ENCODE data around the gene CNN2.

CNN2 gene

DNA sequence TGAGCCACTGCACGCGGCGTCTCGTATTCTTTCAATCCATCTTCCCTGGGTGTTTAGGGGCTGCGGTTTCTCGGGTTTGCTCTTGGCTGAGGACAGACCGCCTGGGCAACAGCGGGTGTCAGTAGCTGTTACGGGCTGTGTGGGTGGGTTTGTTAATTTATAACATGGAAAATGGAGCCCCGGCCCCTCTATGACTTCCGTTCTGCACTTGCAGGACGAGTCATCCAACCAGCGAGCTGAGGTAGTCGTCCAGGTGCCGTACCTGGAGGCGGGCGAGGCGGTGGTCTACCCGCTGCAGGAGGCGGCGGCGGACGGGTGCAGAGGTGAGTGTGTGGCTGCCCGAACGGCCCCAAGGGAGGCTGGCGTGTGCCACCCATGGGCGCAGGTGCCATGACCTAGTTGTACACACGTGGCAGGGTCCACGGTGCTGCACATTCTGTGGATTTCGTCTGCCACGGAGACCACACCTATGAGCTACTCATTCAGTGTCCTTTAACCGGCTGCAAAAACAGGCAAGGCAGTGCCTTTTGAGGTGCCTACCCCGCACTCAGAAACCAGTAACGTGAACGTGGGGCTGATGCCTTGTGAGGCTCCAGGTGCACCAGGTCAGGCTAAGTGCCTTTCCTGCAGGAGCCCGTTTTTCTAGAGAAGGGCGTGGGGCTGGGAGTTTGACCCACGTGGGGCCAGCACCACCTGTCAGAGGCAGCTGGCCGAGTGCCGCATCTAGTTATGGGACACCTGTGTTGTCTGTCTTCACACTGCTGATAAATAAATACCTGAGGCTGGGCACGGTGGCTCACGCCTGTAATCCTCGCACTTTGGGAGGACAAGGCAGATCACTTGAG, 57.8 kb downstream of the CNN2 start:
- no peak for DNase-seq

DNA sequence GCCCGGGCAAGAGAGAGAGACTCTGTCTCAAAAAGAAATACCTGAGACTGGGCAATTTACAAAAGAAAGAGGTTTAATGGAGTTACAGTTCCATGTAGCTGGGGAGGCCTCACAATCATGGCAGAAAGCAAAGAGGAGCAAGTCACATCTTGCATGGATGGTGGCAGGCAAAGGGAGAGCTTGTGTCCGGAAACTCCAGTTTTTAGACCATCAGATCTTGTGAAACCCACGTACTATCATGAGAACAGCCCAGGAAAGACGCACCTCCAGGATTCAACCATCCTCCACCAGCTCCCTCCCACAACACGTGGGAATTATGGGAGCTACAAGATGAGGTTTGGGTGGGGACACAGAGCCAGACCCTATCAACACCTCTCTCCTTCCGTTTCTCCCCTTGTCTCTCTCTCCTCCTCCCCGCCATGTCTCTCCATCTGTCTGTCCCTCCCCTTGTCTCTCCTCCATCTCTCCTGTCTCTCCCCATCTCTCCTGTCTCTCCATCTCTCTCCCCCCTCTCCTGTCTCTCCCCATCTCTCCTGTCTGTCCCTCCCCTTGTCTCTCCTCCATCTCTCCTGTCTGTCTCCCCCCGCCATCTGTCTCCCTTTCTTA, 58.7 kb downstream of the CNN2 start:
- no peak for DNase-seq

DNA sequence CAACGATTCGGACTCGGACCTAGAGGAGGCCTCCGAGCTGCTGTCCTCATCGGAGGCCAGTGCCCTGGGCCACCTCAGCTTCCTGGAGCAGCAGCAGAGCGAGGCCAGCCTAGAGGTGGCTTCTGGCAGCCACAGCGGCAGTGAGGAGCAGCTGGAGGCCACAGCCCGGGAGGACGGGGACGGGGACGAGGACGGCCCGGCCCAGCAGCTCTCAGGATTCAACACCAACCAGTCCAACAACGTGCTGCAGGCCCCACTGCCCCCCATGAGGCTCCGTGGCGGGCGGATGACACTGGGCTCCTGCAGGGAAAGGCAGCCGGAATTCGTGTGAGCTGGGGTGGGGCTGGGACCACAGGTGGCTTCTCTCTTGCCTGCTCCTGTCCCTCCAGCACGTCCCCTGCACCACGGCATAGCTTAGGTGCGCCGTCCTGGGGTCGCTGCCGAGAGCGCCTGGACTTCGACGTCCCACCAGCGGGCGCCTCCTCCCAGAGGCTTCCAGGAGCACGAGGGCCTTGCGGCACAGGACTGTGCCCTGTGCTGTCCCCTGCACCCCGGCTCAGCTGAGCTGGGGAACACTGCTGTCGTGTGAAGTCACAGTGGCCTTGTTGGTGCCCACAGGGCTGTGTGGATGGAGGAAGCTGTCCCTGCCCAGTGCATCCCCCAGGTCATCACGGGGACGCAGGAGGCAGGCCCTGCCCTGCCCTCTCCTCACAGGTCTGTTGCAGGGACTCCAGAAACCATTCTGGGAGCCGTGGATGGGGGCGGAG, 59.5 kb downstream of the CNN2 start:
- DNase-seq, result no peak

DNA sequence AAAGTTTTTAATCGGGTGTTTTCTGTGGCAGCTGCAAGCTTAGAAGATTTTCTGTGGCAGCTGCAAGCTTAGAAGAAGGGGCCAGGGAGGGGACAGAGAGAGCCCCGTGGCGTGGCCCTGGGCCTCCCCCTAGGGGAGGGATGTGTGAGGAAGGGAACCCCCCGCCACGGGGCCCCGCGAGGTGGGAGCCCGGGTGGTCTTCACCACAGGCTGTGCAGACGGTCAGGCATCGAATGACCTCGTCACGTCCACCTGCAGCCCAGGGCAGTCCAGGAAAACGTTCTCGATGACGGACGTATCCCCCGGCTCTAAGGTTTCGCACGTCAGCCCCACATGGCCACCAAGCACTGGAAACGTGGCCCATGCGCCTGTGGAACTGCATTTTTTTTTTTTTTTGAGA, 60.2 kb downstream of the CNN2 start:
- DNase-seq, result no peak

DNA sequence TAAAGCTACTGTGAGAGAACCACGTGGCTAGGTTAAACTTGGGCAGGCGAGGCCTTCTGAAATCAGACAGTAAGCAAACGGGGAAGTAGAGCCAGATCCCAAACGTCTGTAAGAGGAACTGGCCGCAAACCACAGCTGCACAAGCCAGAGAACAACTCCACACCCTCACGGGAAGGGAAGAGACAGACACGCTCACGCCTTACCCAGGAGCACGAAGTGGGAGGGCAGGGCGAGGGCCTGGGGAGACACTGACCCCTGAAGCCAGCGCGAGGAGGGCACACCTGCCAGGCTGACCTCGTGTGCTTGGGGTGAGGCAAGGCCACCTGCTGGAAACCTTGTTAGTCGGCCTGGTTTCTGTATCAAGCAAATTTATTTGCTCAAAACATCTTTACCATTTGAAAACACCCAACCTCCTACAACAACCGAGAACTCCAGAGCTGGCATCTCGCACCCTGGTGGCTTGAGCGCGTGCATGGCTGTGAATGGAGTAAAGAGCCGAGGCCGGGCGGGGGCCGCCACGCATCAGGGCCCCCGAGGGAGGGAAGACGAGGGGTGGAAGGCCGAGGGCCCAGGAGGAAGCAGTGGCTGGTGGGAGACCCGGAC, 61.5 kb downstream of the CNN2 start:
- DNase-seq, result no peak

DNA sequence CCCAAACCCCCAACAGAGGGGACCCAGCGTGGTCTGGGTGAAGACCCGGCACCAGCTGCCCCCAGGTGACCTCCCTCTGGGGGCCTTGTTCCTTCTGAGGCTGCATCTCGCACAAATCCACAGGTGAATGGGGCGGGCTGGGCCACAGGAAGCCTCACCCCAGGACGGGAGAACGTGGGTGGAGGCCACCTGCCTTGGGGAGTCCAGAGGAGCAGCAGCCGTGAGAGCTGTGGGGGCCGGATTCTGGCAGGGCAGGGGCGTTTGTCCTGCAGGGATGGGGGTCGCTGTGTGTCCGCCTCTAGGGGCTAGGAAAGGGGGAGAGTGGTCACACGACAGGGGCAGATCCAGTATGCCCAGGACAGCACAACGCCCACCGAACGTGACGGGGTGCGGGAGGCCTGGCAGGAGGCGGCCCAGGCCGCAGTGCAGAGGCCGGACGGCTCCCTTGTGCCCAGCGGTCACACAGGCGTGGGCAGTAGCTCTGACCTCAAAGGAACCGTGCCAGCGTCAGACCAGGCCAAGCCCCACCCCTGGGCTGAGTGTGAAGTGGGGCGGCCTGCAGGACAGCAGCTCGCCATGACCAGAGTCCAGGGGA, 62.1 kb downstream of the CNN2 start:
- no peak for DNase-seq
